H9 (cell line): ENCODE measurements around the gene H19. TPM values are rescaled to one million over a fixed set of nuclear protein-coding genes. Genes with fewer than 3 reads are reported as not detected.

ENCODE experiments used
- DNase-seq: peaks from one replicate; pipeline ENCODE4 v3.0.0-alpha.2; 2017
- H2AFZ ChIP-seq: one replicate; pipeline ENCODE4 v1.6.1; 2013; ENCODE audit warnings: mild to moderate bottlenecking, low read length, control low read depth, moderate library complexity
- H2AK5ac ChIP-seq: 2 replicates; pipeline ENCODE4 v1.6.1; 2013; ENCODE audit warnings: low read length, control low read depth, mixed read lengths; ENCODE audit not compliant: insufficient read length
- H2BK120ac ChIP-seq: one replicate; pipeline ENCODE4 v1.6.1; 2013; ENCODE audit warnings: low read depth, mild to moderate bottlenecking, low read length, control low read depth, inconsistent platforms; ENCODE audit not compliant: poor library complexity, severe bottlenecking
- H2BK12ac ChIP-seq: 2 replicates; pipeline ENCODE4 v1.6.1; 2013; ENCODE audit warnings: low read length, control low read depth, mixed read lengths, low read depth; ENCODE audit not compliant: insufficient read length
- H2BK15ac ChIP-seq: 2 replicates; pipeline ENCODE4 v1.6.1; 2013; ENCODE audit warnings: low read depth, low read length, control low read depth
- H2BK20ac ChIP-seq: one replicate; pipeline ENCODE4 v1.6.1; 2013; ENCODE audit warnings: low read depth, mild to moderate bottlenecking, low read length, control low read depth, inconsistent platforms; ENCODE audit not compliant: poor library complexity, severe bottlenecking
- H2BK5ac ChIP-seq: 2 replicates; pipeline ENCODE4 v1.6.1; 2013; ENCODE audit warnings: low read length, control low read depth, mixed read lengths; ENCODE audit not compliant: insufficient read length
- H3K14ac ChIP-seq: 2 replicates; pipeline ENCODE4 v1.6.1; 2013; ENCODE audit warnings: low read length, control low read depth; ENCODE audit not compliant: insufficient read depth
- H3K18ac ChIP-seq: 2 replicates; pipeline ENCODE4 v1.6.1; 2013; ENCODE audit warnings: low read depth, mild to moderate bottlenecking, mixed read lengths, low read length, control low read depth; ENCODE audit not compliant: insufficient read length
- H3K23ac ChIP-seq: 2 replicates; pipeline ENCODE4 v1.6.1; 2013; ENCODE audit warnings: low read length, control low read depth, mixed read lengths, low read depth; ENCODE audit not compliant: insufficient read length
- H3K23me2 ChIP-seq: 2 replicates; pipeline ENCODE4 v1.6.1; 2013; ENCODE audit warnings: low read depth, mild to moderate bottlenecking, mixed read lengths, low read length, control low read depth; ENCODE audit not compliant: insufficient read length, poor library complexity, severe bottlenecking
- H3K27ac ChIP-seq: 2 replicates; pipeline ENCODE4 v1.5.1; 2013; ENCODE audit warnings: low read length, control low read depth, mixed read lengths, low read depth; ENCODE audit not compliant: insufficient read length
- H3K27me3 ChIP-seq: 2 replicates; pipeline ENCODE4 v1.6.1; 2013; ENCODE audit warnings: low read length, control low read depth, inconsistent platforms; ENCODE audit not compliant: insufficient read depth
- H3K4ac ChIP-seq: 2 replicates; pipeline ENCODE4 v1.6.1; 2013; ENCODE audit warnings: low read depth, mild to moderate bottlenecking, control low read depth, inconsistent platforms, low read length, moderate library complexity
- H3K4me1 ChIP-seq: 2 replicates; pipeline ENCODE4 v1.6.1; 2013; ENCODE audit warnings: low read length, control low read depth, inconsistent platforms; ENCODE audit not compliant: insufficient read depth
- H3K4me2 ChIP-seq: 2 replicates; pipeline ENCODE4 v1.6.1; 2013; ENCODE audit warnings: low read length, control low read depth, mixed read lengths; ENCODE audit not compliant: insufficient read length, insufficient read depth
- H3K56ac ChIP-seq: 2 replicates; pipeline ENCODE4 v1.6.1; 2013; ENCODE audit warnings: low read depth, mild to moderate bottlenecking, mixed read lengths, low read length, control low read depth; ENCODE audit not compliant: insufficient read length
- H3K79me1 ChIP-seq: 2 replicates; pipeline ENCODE4 v1.6.1; 2013; ENCODE audit warnings: low read depth, mild to moderate bottlenecking, moderate library complexity, low read length, control low read depth, inconsistent platforms; ENCODE audit not compliant: insufficient read depth, poor library complexity, severe bottlenecking
- H3K79me2 ChIP-seq: 2 replicates; pipeline ENCODE4 v1.6.1; 2013; ENCODE audit warnings: low read length, control low read depth, inconsistent platforms; ENCODE audit not compliant: insufficient read depth
- H3K9ac ChIP-seq: 2 replicates; pipeline ENCODE4 v1.6.1; 2013; ENCODE audit warnings: low read length, control low read depth, mixed read lengths; ENCODE audit not compliant: insufficient read length; ENCODE audit errors: extremely low read depth
- H3K9me3 ChIP-seq: one replicate; pipeline ENCODE4 v1.6.1; 2013; ENCODE audit warnings: low read depth, low read length, inconsistent platforms; ENCODE audit not compliant: control insufficient read depth
- H3T11ph ChIP-seq: one replicate; pipeline ENCODE4 v1.6.1; 2013; ENCODE audit warnings: mild to moderate bottlenecking, low read length, control low read depth, inconsistent platforms
- H4K20me1 ChIP-seq: one replicate; pipeline ENCODE4 v1.6.1; 2013; ENCODE audit not compliant: control insufficient read depth, insufficient read length, insufficient read depth
- H4K5ac ChIP-seq: 2 replicates; pipeline ENCODE4 v1.6.1; 2013; ENCODE audit warnings: low read depth, mild to moderate bottlenecking, mixed read lengths, low read length, control low read depth; ENCODE audit not compliant: insufficient read length
- H4K8ac ChIP-seq: replicated peaks from 2 replicates; pipeline ENCODE4 v1.6.1; 2013; ENCODE audit warnings: low read length, control low read depth, mixed read lengths, low read depth; ENCODE audit not compliant: insufficient read length
- H4K91ac ChIP-seq: 2 replicates; pipeline ENCODE4 v1.6.1; 2013; ENCODE audit warnings: low read depth, mild to moderate bottlenecking, moderate library complexity, mixed read lengths, low read length, control low read depth; ENCODE audit not compliant: insufficient read length
- H3K27ac Mint-ChIP-seq, 3 experiments: 2 replicates in 2 of 3; 3 replicates in 1 of 3; pipeline ENCODE4 v1.8.0; 2020 to 2021; ENCODE audit warnings: mixed read lengths in 3 of 3, mild to moderate bottlenecking in 1 of 3, moderate library complexity in 1 of 3
- H3K27me3 Mint-ChIP-seq: 2 replicates; pipeline ENCODE4 v1.8.0; 2021; ENCODE audit warnings: low read depth, mild to moderate bottlenecking, moderate library complexity, mixed read lengths
- H3K36me3 Mint-ChIP-seq, 3 experiments: 2 replicates in 2 of 3; 3 replicates in 1 of 3; pipeline ENCODE4 v1.8.0; 2020 to 2021; ENCODE audit warnings: low read depth in 3 of 3, mixed read lengths in 3 of 3; ENCODE audit not compliant: insufficient read depth in 1 of 3
- H3K4me1 Mint-ChIP-seq, 2 experiments: 2 replicates each; pipeline ENCODE4 v1.8.0; 2020; ENCODE audit warnings: mixed read lengths in 2 of 2
- H3K4me3 Mint-ChIP-seq, 2 experiments: 2 replicates in 1 of 2; 3 replicates in 1 of 2; pipeline ENCODE4 v1.8.0; 2020 to 2021; ENCODE audit warnings: mild to moderate bottlenecking in 2 of 2, mixed read lengths in 2 of 2, moderate library complexity in 1 of 2
- H3K9me3 Mint-ChIP-seq, 2 experiments: 2 replicates in 1 of 2; 3 replicates in 1 of 2; pipeline ENCODE4 v1.8.0; 2020; ENCODE audit warnings: mild to moderate bottlenecking in 2 of 2, mixed read lengths in 2 of 2, moderate library complexity in 1 of 2
- WGBS: extraction: QIAGEN DNeasy Blood & Tissue Kit; methylation state at CpG from one replicate; pipeline ENCODE4 v1.1.7; 2013; ENCODE audit warnings: missing lambda C conversion rate, low lambda C conversion rate, mixed read lengths; ENCODE audit not compliant: insufficient read length; ENCODE audit errors: extremely low coverage; 5-methylcytosine and 5-hydroxymethylcytosine counted together
- total RNA-seq: library from RNA; stranded (reverse); gene quantifications from 2 replicates; pipeline ENCODE4 v1.2.1, GENCODE V29; 2021
- TF ChIP-seq, protein P1 (sequence below): fragments of 200-600 bp; sonication (generic); conservative IDR thresholded peaks from 3 replicates; pipeline ENCODE4 v1.8.0; 2021; ENCODE audit warnings: antibody characterized with exemption, mild to moderate bottlenecking

Gene H19
- total RNA-seq, 1 experiment from 2014 or later, result 10.7 TPM

DNA sequence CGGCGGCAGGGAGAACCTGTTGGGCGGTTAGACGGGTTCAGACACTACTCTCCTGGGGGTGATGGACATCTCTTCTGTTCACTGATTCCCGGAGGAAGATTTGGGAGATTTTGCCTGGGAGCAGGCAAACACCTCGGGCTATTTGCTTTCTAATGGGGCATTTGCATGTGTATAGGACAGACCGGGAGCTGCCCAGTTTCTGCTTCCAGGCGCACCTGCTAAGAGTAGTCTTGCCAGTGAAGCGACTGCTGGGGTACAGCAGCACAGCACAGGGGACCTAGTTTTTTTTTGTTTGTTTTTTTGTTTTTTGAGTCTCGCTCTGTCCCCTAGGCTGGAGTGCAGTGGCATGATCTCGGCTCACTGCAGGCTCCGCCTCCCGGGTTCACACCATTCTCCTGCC lies 6.8 kb upstream of the H19 start:
- no peaks in the 10 kb centered on the region for H3K23me2 ChIP-seq
- no peak overlapping the region for H3K27ac ChIP-seq
- no peaks in the 10 kb centered on the region for H3K79me2 ChIP-seq
- H3K23ac ChIP-seq, result no peak overlapping the region
- H4K91ac ChIP-seq, result no peak overlapping the region
- no peaks in the 10 kb centered on the region for H3K9me3 ChIP-seq
- no peaks in the 10 kb centered on the region for H3K27me3 Mint-ChIP-seq
- H3K4me1 Mint-ChIP-seq, result no peaks in the 10 kb centered on the region
- no peak overlapping the region for H2BK5ac ChIP-seq
- no peaks in the 10 kb centered on the region for H3K27me3 ChIP-seq
- no peak overlapping the region for H3K14ac ChIP-seq
- no peak overlapping the region for H3T11ph ChIP-seq
- no CpG with 5 or more reads among the region's 13 CpGs for WGBS
- H3K9ac ChIP-seq, result no peak overlapping the region
- no peak overlapping the region for H2BK120ac ChIP-seq
- no peak overlapping the region for H2BK12ac ChIP-seq
- H2BK15ac ChIP-seq, result no peak overlapping the region
- H3K4ac ChIP-seq, result no peak overlapping the region
- no peak overlapping the region for H4K8ac ChIP-seq
- H2AK5ac ChIP-seq, result no peak overlapping the region
- H3K36me3 Mint-ChIP-seq, result no peaks in the 10 kb centered on the region
- no peak overlapping the region for H4K5ac ChIP-seq
- no peak overlapping the region for H3K27ac Mint-ChIP-seq
- H4K20me1 ChIP-seq, result no peaks in the 10 kb centered on the region
- H3K4me1 ChIP-seq, result no peaks in the 10 kb centered on the region
- no peak overlapping the region for H3K4me3 Mint-ChIP-seq
- H3K4me2 ChIP-seq, result no peak overlapping the region
- TF ChIP-seq, protein P1, sequence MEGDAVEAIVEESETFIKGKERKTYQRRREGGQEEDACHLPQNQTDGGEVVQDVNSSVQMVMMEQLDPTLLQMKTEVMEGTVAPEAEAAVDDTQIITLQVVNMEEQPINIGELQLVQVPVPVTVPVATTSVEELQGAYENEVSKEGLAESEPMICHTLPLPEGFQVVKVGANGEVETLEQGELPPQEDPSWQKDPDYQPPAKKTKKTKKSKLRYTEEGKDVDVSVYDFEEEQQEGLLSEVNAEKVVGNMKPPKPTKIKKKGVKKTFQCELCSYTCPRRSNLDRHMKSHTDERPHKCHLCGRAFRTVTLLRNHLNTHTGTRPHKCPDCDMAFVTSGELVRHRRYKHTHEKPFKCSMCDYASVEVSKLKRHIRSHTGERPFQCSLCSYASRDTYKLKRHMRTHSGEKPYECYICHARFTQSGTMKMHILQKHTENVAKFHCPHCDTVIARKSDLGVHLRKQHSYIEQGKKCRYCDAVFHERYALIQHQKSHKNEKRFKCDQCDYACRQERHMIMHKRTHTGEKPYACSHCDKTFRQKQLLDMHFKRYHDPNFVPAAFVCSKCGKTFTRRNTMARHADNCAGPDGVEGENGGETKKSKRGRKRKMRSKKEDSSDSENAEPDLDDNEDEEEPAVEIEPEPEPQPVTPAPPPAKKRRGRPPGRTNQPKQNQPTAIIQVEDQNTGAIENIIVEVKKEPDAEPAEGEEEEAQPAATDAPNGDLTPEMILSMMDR, result no peak
- H3K9me3 Mint-ChIP-seq, result no peaks in the 10 kb centered on the region
- H3K18ac ChIP-seq, result no peak overlapping the region
- no peak for DNase-seq
- no peak overlapping the region for H3K56ac ChIP-seq
- no peaks in the 10 kb centered on the region for H3K79me1 ChIP-seq
- H2BK20ac ChIP-seq, result no peak overlapping the region
- no peak overlapping the region for H2AFZ ChIP-seq
